HEK293 (cell line): ENCODE results near the gene TINCR.

Source experiments
- ZBTB20 ChIP-seq: fragments of 450-650 bp; formaldehyde crosslinking; IDR thresholded peaks from 2 replicates; pipeline ENCODE4 v1.5.1; 2016; ENCODE audit warnings: missing biosample characterization, missing genetic modification characterization
- ZNF311 ChIP-seq: fragments of 450-650 bp; formaldehyde crosslinking; IDR thresholded peaks from 2 replicates; pipeline ENCODE4 v1.5.1; 2017; ENCODE audit warnings: missing biosample characterization, missing genetic modification characterization, borderline replicate concordance
- ZNF768 ChIP-seq: fragments of 450-650 bp; formaldehyde crosslinking; IDR thresholded peaks from 2 replicates; pipeline ENCODE4 v1.5.1; 2018; ENCODE audit warnings: missing biosample characterization, mild to moderate bottlenecking, missing genetic modification characterization
- TF ChIP-seq, protein P1 (sequence below): fragments of 450-650 bp; formaldehyde crosslinking; IDR thresholded peaks from 2 replicates; pipeline ENCODE4 v1.5.1; 2016; ENCODE audit warnings: missing biosample characterization, missing genetic modification characterization

DNA sequence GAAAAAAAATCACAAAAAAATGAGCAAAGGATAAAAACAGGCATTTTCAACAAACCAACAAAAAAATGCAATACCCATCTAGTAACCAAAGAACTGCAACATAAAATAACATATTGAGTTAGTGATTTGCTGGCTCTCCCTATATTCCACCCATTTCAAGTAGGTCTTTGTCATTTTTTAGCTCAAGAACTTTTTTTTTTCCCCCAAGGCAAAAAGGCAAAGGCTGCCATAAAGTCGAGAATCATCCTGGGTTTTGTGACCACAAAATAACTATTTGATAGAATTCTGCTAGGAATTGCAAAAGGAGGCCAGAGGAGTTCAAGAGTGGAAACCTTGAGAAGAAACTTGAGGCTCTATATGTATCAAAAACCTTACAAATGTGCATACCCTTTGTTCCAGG, 49.3 kb upstream of the TINCR start:
- TF ChIP-seq, protein P1, sequence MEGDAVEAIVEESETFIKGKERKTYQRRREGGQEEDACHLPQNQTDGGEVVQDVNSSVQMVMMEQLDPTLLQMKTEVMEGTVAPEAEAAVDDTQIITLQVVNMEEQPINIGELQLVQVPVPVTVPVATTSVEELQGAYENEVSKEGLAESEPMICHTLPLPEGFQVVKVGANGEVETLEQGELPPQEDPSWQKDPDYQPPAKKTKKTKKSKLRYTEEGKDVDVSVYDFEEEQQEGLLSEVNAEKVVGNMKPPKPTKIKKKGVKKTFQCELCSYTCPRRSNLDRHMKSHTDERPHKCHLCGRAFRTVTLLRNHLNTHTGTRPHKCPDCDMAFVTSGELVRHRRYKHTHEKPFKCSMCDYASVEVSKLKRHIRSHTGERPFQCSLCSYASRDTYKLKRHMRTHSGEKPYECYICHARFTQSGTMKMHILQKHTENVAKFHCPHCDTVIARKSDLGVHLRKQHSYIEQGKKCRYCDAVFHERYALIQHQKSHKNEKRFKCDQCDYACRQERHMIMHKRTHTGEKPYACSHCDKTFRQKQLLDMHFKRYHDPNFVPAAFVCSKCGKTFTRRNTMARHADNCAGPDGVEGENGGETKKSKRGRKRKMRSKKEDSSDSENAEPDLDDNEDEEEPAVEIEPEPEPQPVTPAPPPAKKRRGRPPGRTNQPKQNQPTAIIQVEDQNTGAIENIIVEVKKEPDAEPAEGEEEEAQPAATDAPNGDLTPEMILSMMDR, result no peak
- TF ChIP-seq ZBTB20 (no peak), ZNF768 (tag by site-specific recombination) (no peak), ZNF311 (tag by site-specific recombination) (no peak)
